Hematopoietic multipotent progenitor cell treated with erythropoietin and hydrocortisone succinate and interleukin-3 and kit ligand, for 15 days (in vitro differentiated cells): Measurements from ENCODE around the gene TM9SF4.

ENCODE experiments used
- DNase-seq: peaks from one replicate; pipeline ENCODE4 v3.0.0-alpha.2; 2015; ENCODE audit warnings: low spot score

Gene TM9SF4

DNA sequence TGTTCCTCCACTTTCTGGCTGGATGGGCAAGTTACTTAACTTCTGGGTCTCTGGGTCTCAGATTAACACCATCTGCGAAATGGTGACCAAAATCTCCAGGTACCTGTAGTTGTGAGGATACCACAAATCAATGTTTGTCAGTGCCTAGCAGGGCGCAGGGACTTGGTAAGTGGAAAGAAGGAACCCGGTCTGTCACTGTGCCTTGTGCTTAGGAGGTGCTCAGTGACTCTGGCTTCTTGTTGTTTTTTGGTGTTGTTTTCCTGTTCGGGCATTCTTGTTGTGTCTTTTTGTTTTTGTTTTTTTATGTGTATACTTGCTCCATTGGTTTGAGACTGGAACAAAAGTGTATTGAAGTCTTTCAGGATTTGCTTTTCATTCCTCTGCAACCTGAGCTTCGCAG, 17.8 kb downstream of the TM9SF4 start:
- no peak for DNase-seq

DNA sequence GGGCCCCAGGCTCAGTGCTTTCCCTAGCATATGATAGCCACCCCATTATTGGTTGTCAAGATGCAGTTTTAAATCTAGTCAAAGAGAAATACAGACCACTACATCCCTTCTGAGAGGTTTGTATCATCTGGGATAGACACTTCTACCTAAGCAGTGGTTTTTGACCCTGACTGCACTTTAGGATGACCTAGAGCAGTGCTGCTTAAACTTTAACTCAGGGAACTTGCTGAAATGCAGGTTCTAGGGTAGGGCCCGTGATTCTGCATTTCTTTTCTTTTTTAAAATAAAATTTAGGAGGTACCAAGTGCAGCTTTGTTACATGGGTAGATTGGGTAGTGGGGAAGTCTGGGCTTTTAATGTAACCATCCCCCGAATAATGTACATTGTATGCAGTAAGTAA, 18.7 kb downstream of the TM9SF4 start:
- DNase-seq: no peak

DNA sequence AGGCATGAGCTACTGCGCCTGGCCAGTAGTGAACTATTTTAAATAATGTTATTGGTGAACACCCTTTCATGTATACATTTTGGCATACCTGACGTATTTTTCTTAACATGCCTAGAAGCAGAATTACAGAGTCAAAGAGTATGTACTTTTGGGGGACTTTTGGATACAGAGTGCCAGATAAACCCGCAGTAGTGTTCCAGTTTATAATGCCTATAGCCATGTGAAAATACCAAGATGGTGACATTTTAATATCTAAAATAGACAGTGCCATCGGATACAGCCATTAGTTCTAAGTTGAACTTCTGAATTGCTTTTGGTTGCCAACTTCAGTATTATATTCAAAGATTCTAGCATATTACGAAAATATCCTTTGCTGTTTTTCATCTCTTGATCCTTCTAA, 20.3 kb downstream of the TM9SF4 start:
- no peak for DNase-seq

GRCh38 chr20:32130352-32130751, 20.8 kb downstream of the TM9SF4 start:
- DNase-seq: no peak

- DNase-seq: no peak
Measured at GRCh38 chr20:32130965-32131364, 21.5 kb downstream of the TM9SF4 start.

GRCh38 chr20:32132911-32133549, 23.5 kb downstream of the TM9SF4 start:
- no peak for DNase-seq

DNA sequence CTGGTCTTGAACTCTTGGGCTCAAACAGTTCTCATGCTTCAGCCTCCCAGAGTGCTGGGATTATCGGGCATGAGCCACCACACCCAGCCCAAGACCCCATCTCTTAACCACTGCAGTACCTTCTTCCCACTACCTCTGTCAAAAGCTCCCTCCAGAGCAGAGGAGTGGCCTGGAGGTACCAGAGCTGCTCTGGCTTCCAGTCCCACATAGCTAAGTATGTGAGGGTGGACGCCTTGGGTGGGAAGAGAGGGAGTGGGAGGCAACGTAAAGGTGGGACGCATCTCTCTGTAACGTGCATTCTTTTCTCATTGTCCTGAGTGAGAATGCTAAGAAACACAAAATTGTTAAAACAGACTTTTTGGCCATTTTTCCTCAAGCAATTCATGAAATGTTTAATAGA, 24.5 kb downstream of the TM9SF4 start:
- DNase-seq: no peak

DNA sequence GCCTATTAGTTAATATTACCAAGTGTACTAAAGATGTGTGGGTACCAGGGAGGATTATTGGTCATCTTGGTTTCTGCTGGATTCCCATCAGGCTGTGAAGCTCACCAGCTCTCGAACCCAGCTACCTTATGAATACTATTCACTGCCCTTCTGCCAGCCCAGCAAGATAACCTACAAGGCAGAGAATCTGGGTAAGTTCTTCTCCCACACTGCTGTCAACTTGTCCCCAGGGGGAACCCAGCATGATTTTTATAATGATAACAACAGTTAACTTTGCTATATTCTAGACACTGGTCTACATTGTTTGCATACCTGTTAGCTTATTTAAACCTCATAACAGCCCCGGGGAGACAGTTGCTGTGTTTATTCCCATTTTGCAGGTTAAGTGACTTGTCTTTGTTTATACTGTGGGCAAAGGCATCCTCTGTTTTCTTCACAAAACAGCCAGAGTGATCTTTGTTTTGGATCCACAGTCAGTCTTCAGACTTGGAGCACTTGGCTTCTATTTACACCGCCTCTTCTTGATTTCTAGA, 26.5 kb downstream of the TM9SF4 start:
- no peak for DNase-seq

DNA sequence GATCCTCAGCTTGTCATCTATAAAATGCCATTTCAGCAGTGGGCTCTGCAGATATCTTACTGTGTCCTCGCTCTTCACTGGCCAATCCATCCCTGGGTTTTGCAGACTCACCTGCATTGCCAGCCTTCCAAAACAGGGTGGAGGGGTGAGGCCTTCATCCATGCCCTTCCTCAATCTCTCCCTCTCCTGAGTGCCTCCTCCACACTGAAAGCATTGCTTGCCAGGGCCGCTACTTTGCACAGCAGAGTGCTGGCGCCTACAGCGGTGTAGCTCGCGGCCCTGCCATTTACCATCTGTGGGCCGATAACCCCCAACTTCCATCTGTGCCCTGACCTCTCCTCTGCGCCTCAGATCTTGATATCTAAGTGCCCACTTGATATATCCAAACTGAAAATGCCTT, 29.4 kb downstream of the TM9SF4 start:
- DNase-seq: no peak

GRCh38 chr20:32139947-32140346, 30.4 kb downstream of the TM9SF4 start:
- DNase-seq: no peak

GRCh38 chr20:32140603-32141002, 31.1 kb downstream of the TM9SF4 start:
- no peak for DNase-seq

- no peak for DNase-seq
Measured at GRCh38 chr20:32141465-32141980, 32.0 kb downstream of the TM9SF4 start.

DNA sequence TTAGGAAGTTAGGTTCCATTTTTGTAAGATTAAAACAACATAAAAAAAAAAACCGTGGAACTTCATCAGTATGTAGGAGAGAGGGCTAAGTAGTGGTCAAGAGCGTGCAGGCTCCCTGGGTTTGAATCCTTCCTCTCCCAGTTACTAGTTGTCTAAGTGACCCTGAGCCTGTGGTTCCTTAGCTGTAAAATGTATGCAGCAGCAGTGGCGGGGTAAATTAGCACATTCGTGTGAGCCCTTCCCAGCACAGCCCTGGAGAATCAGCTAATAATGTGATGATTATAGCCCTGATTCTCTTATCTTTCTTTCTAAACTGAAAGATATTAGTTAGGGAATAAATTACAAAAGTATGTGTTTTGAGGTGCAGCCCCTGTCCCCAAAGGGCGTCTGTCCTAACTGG, 32.6 kb downstream of the TM9SF4 start:
- DNase-seq: no peak

DNA sequence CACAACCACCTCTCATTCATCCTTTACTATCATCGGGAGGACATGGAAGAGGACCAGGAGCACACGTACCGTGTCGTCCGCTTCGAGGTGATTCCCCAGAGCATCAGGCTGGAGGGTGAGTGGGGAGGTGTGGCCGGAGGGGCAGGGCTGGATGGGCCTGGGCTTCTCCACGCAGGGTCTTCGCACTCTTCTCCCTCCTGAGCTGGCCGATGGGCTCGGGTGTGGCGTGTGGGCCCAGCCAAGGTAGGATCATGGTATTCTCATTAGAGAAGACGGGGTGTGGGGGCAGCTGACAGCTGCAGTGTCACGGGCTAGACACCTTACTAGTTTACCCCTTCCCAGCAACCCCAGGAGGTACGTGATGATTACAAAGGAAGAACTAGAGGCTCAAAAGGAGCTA, 33.5 kb downstream of the TM9SF4 start:
- DNase-seq: no peak

GRCh38 chr20:32144898-32145662, 35.6 kb downstream of the TM9SF4 start:
- no peak for DNase-seq

GRCh38 chr20:32149566-32150170, 40.2 kb downstream of the TM9SF4 start:
- no peak for DNase-seq

DNA sequence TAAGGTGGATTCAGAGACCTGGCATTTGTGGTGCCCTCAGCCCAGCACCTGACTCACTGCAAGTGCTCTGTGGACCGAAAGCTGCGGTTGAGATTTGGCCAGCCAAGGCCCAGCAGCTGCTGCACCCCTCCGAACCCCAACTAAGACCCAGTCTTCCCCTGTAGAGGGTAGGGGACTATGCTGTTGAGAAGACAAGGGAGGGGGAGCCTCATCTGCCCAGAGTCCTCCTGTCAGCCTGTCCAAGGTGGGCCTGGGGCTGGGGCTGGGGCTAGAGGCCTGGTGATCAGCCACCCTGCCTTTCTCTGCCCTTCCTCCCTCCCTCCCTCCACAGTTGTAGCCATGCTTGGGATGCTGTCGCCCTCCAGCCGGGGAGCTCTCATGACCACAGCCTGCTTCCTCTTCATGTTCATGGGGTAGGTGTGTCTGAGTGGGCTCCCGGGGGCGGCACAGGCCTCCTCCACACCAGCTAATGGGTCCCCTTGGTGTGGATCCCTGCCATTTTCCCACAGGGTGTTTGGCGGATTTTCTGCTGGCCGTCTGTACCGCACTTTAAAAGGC, 40.9 kb downstream of the TM9SF4 start:
- DNase-seq: no peak

DNA sequence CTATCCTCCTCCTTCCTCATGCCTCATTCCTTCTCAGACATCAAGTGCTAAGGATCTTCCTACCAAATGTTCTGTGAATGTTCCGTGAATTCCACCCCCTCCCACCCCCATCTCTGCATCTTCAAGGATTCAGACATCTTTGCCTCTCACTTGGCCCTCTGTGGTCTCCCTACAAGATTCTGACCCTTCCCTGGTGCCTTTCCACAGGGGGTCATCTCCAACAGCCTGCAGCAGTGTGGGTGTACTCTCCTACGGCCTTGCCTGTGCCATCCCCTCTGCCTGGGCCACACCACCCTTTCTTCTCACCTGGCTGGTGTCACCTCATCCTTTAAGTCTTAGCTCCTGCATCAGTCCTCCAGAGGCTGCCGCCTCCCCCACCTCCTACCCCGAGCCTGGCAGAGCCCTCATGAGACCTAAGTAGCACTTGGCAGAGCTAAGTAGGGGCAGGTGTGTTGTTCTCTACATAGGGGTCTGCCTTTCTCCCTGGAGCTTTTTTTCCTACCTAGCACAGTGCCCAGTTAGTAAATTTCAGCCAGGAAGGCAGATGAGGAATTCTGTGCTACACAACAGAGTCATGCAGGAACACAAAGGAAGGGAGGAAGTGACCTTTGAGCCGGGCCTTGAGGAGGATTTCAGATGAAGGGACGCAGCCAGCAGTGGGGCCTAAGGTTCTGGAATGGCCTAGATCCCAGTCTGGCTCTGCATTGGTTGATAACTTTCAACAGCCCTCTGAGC, 43.1 kb downstream of the TM9SF4 start:
- no peak for DNase-seq

DNA sequence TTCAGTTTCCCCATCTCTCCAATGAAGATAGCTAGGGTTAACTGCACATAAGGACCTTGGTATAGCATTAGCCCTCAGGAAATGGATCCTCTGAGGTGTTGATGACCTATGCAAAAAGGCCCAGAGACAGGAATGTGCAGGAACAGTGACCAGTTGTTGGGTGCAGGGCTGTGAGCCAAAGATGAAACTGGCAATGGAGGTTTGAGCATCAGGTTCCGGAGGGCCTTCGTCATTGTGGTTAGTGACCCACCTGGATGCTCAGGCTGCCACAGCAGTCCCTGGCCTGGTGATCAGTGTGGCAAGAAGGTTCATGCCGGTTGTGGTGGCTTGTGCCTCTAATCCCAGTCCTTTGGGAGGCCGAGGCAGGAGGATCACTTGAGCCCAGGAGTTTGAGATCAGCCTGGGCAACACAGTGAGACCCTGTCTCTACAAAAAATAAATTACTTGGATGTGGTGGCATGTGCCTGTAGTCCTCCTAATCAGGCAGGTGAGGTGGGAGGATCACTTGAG, 43.7 kb downstream of the TM9SF4 start:
- no peak for DNase-seq

DNA sequence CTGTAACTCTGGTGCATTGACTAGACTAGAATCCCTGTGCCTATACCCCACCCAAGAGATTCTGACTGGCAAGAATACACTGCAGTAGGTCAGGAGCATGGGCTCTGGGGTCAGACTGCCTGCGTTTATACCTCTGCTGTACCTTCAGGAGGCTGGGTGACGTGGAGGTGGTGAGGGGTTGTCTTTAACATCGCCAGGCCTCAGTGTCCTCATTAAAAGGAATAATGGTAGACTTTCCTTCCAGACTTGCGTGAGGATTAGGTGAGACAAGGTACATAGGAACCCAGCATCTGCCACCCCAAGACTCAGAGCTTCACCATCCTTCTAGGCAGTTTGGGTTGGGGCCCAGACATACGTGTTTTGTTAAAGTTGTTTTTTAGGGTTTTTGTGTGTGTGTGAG, 44.3 kb downstream of the TM9SF4 start:
- DNase-seq: no peak
